ENCODE measurements around the gene FIP1L1.

- TF ChIP-seq, protein P1, sequence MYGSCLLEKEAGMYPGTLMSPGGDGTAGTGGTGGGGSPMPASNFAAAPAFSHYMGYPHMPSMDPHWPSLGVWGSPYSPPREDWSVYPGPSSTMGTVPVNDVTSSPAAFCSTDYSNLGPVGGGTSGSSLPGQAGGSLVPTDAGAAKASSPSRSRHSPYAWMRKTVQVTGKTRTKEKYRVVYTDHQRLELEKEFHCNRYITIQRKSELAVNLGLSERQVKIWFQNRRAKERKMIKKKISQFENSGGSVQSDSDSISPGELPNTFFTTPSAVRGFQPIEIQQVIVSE (CRISPR knock-in tag; IDR thresholded peaks at IDR 0.05; ENCODE audit: borderline replicate concordance): no peak
- no peak for TF ChIP-seq ELF4 (CRISPR knock-in tag; IDR thresholded peaks at IDR 0.05; ENCODE audit: low read depth)
- TF ChIP-seq FOXP1 (CRISPR knock-in tag; IDR thresholded peaks at IDR 0.05; ENCODE audit: borderline replicate concordance): no peak
- no peak for TF ChIP-seq MYBL2 (CRISPR knock-in tag; IDR thresholded peaks at IDR 0.05)
Observed at GRCh38 chr4:53465891-53466290, 88.5 kb downstream of the FIP1L1 start.

Measured in WTC11 (cell line).